SW480 (cell line): ENCODE data around the gene KRTAP4-7.
"Not testable (repeated sequence)": the region's sequence is repeated elsewhere in the genome, so short reads cannot be mapped to it uniquely, and the experiment has no call there.

Experiments used
- DNase-seq: peaks from one replicate; pipeline ENCODE4 v3.0.0-alpha.2; 2016; ENCODE audit warnings: low spot score

Gene KRTAP4-7

GRCh38 chr17:41108728-41109386, 24.9 kb downstream of the KRTAP4-7 start:
- not testable (repeated sequence) for DNase-seq

GRCh38 chr17:41111151-41111885, 27.4 kb downstream of the KRTAP4-7 start:
- DNase-seq = no peak

GRCh38 chr17:41116297-41116696, 32.3 kb downstream of the KRTAP4-7 start:
- no peak for DNase-seq

GRCh38 chr17:41117846-41118386, 34.0 kb downstream of the KRTAP4-7 start, which contains the start of gene KRTAP4-11:
TSS of gene KRTAP4-11 (minus strand) at chr17:41118373. CDS start at chr17:41118315, 58 bp downstream.
- DNase-seq = not testable (repeated sequence)

GRCh38 chr17:41118721-41119120, 34.8 kb downstream of the KRTAP4-7 start:
- DNase-seq = no peak

GRCh38 chr17:41119696-41120690, 36.0 kb downstream of the KRTAP4-7 start:
- not testable (repeated sequence) for DNase-seq

GRCh38 chr17:41121742-41122141, 37.8 kb downstream of the KRTAP4-7 start:
- no peak for DNase-seq

- not testable (repeated sequence) for DNase-seq
Observed at GRCh38 chr17:41123292-41123990, 39.5 kb downstream of the KRTAP4-7 start.

- not testable (repeated sequence) for DNase-seq
Observed at GRCh38 chr17:41123991-41124371, 40.0 kb downstream of the KRTAP4-7 start, which contains the start of gene KRTAP4-12. TSS of gene KRTAP4-12 (minus strand) at chr17:41124182. CDS start at chr17:41124122, 60 bp downstream.

- DNase-seq = no peak
Observed at GRCh38 chr17:41125064-41125463, 41.1 kb downstream of the KRTAP4-7 start.

- no peak for DNase-seq
Observed at GRCh38 chr17:41126412-41126811, 42.5 kb downstream of the KRTAP4-7 start.

- DNase-seq = no peak
Observed at GRCh38 chr17:41127371-41127770, 43.4 kb downstream of the KRTAP4-7 start.

GRCh38 chr17:41131979-41132378, 48.0 kb downstream of the KRTAP4-7 start:
- peak; percentile 80 for DNase-seq

- DNase-seq = no peak
Observed at GRCh38 chr17:41133880-41134735, 50.2 kb downstream of the KRTAP4-7 start.
